SK-N-SH (cell line): ENCODE measurements around the gene SMYD1. TPM values are rescaled to one million over a fixed set of nuclear protein-coding genes. Genes with fewer than 3 reads are reported as not detected.

Experiments
- CTCF ChIA-PET: fragments of 300-600, 350-600 bp; formaldehyde crosslinking; extraction: SDS; loops from one replicate; lab custom pipeline; 2021; lab: Yijun Ruan, JAX
- POLR2A ChIA-PET: fragments of 350-600 bp; sonication (Branson Sonifier 250); formaldehyde crosslinking; extraction: SDS; loops from one replicate; lab custom pipeline; 2020; ENCODE audit warnings: antibody characterized with exemption, inconsistent platforms; lab: Yijun Ruan, JAX
- DNase-seq: peaks from one replicate; pipeline ENCODE4 v3.0.0; 2012
- H2AFZ ChIP-seq: fragments of 200-600 bp; sonication (generic); 2 replicates; pipeline ENCODE4 v1.8.1; 2016; ENCODE audit warnings: antibody characterized with exemption, mild to moderate bottlenecking, low read depth
- H3F3A ChIP-seq: fragments of 200-600 bp; sonication (generic); replicated peaks from 2 replicates; pipeline ENCODE3; 2016; ENCODE audit warnings: antibody characterized with exemption, mild to moderate bottlenecking; ENCODE audit not compliant: insufficient read depth
- H3K27ac ChIP-seq, 2 experiments: fragments of 200-500 bp in 1 of 2; fragments of 200-600 bp in 1 of 2; sonication (Bioruptor generic) in 1 of 2; sonication (generic), shearing (Covaris generic) in 1 of 2; 2 replicates each; pipeline versions ENCODE4 v1.5.1 to v1.6.1; 2014 to 2016; ENCODE audit warnings: low read depth in 2 of 2, inconsistent platforms in 1 of 2, low read length in 1 of 2, mild to moderate bottlenecking in 1 of 2, mixed read lengths in 1 of 2
- H3K27me3 ChIP-seq: fragments of 200-600 bp; sonication (generic), shearing (Covaris generic); 2 replicates; pipeline ENCODE4 v1.6.1; 2016; ENCODE audit warnings: mixed run types; ENCODE audit not compliant: insufficient read depth
- H3K36me3 ChIP-seq, 2 experiments: fragments of 200-500 bp in 1 of 2; fragments of 200-600 bp in 1 of 2; sonication (Bioruptor generic) in 1 of 2; sonication (generic) in 1 of 2; replicated peaks in 1 of 2; 2 replicates each; pipeline versions ENCODE3 to v1.5.1; 2014 to 2016; ENCODE audit warnings: low read length in 1 of 2, mild to moderate bottlenecking in 1 of 2; ENCODE audit not compliant: insufficient read depth in 2 of 2, control insufficient read depth in 1 of 2
- H3K4me1 ChIP-seq, 2 experiments: fragments of 200-500 bp in 1 of 2; fragments of 200-600 bp in 1 of 2; sonication (Bioruptor generic) in 1 of 2; sonication (generic), shearing (Covaris generic) in 1 of 2; 2 replicates each; pipeline versions ENCODE4 v1.5.1 to v1.6.1; 2014 to 2016; ENCODE audit warnings: low read depth in 1 of 2, low read length in 1 of 2, mixed run types in 1 of 2; ENCODE audit not compliant: insufficient read depth in 2 of 2, control insufficient read depth in 1 of 2
- H3K4me2 ChIP-seq: fragments of 200-600 bp; sonication (generic), shearing (Covaris generic); 2 replicates; pipeline ENCODE4 v1.6.1; 2017; ENCODE audit warnings: mixed run types
- H3K4me3 ChIP-seq, 2 experiments: fragments of 200-500 bp in 1 of 2; fragments of 200-600 bp in 1 of 2; sonication (Bioruptor generic) in 1 of 2; sonication (generic), shearing (Covaris generic) in 1 of 2; 2 replicates each; pipeline versions ENCODE4 v1.5.1 to v1.8.1; 2014 to 2016; ENCODE audit warnings: low read depth in 2 of 2, inconsistent platforms in 1 of 2, low read length in 1 of 2, mild to moderate bottlenecking in 1 of 2, mixed read lengths in 1 of 2, moderate library complexity in 1 of 2
- H3K79me2 ChIP-seq: fragments of 200-600 bp; sonication (generic); 2 replicates; pipeline ENCODE4 v1.8.1; 2017; ENCODE audit warnings: mild to moderate bottlenecking; ENCODE audit not compliant: insufficient read depth
- H3K9ac ChIP-seq: fragments of 200-600 bp; sonication (generic); 2 replicates; pipeline ENCODE4 v1.6.1; 2017; ENCODE audit warnings: mixed run types
- H3K9me2 ChIP-seq: fragments of 200-600 bp; sonication (generic); 2 replicates; pipeline ENCODE4 v1.6.1; 2017; ENCODE audit warnings: mixed run types
- H3K9me3 ChIP-seq: fragments of 200-600 bp; sonication (generic); 2 replicates; pipeline ENCODE4 v1.6.1; 2017; ENCODE audit warnings: mixed run types, mild to moderate bottlenecking, moderate library complexity
- H4K20me1 ChIP-seq: fragments of 200-600 bp; sonication (generic); 2 replicates; pipeline ENCODE4 v1.6.1; 2017; ENCODE audit warnings: mild to moderate bottlenecking, mixed run types; ENCODE audit not compliant: insufficient read depth
- CTCF ChIP-seq: fragments of 200-600 bp; sonication (generic); IDR thresholded peaks from 2 replicates; pipeline ENCODE4 v1.6.1; 2017; ENCODE audit warnings: antibody characterized with exemption, mild to moderate bottlenecking, moderate library complexity
- ELF1 ChIP-seq: IDR thresholded peaks from 2 replicates; pipeline ENCODE4 v1.4.0; 2012
- EP300 ChIP-seq, 2 experiments: IDR thresholded peaks; 2 replicates each; pipeline versions ENCODE4 v1.4.0 to v1.6.1; 2012; ENCODE audit warnings: borderline replicate concordance in 1 of 2, low read depth in 1 of 2, low read length in 1 of 2
- EZH2phosphoT487 ChIP-seq: fragments of 200-600 bp; sonication (generic); IDR thresholded peaks from 2 replicates; pipeline ENCODE4 v1.6.1; 2017; ENCODE audit warnings: low read depth, mixed run types, mild to moderate bottlenecking, antibody characterized with exemption, moderate library complexity, borderline replicate concordance
- FOSL2 ChIP-seq: IDR thresholded peaks from 2 replicates; pipeline ENCODE4 v1.4.0; 2012; ENCODE audit warnings: low read depth, mild to moderate bottlenecking, moderate library complexity, borderline replicate concordance
- FOXJ3 ChIP-seq: sonication (generic); formaldehyde crosslinking; IDR thresholded peaks from 2 replicates; pipeline ENCODE4 v1.5.1; 2020; ENCODE audit warnings: mild to moderate bottlenecking, missing genetic modification reagents
- GABPA ChIP-seq: IDR thresholded peaks from 2 replicates; pipeline ENCODE4 v1.4.0; 2012; ENCODE audit warnings: low read depth, mild to moderate bottlenecking
- GATA2 ChIP-seq: sonication (generic); formaldehyde crosslinking; IDR thresholded peaks from 2 replicates; pipeline ENCODE4 v1.5.0; 2020; ENCODE audit warnings: mild to moderate bottlenecking, missing genetic modification reagents
- MAX ChIP-seq: IDR thresholded peaks from 2 replicates; pipeline ENCODE4 v1.4.0; 2012; ENCODE audit warnings: low read depth
- MEF2A ChIP-seq: IDR thresholded peaks from 2 replicates; pipeline ENCODE4 v1.4.0; 2012; ENCODE audit warnings: low read depth, borderline replicate concordance
- MXI1 ChIP-seq: IDR thresholded peaks from 2 replicates; pipeline ENCODE4 v1.6.1; 2012; ENCODE audit warnings: mild to moderate bottlenecking, low read depth, low read length, improper control_type of control experiment
- RAD21 ChIP-seq: IDR thresholded peaks from 2 replicates; pipeline ENCODE4 v1.6.1; 2012; ENCODE audit warnings: mild to moderate bottlenecking, low read length
- RCOR1 ChIP-seq: fragments of 150-350 bp; IDR thresholded peaks from 2 replicates; pipeline ENCODE4 v1.6.1; 2017; ENCODE audit warnings: antibody characterized with exemption, low read length
- REST ChIP-seq: IDR thresholded peaks from 2 replicates; pipeline ENCODE4 v1.6.1; 2012; ENCODE audit warnings: mild to moderate bottlenecking, low read depth, low read length, moderate library complexity
- SMC3 ChIP-seq: IDR thresholded peaks from 2 replicates; pipeline ENCODE4 v1.6.1; 2012; ENCODE audit warnings: low read depth, low read length, improper control_type of control experiment
- TAF1 ChIP-seq: IDR thresholded peaks from 2 replicates; pipeline ENCODE4 v1.6.1; 2012; ENCODE audit warnings: low read depth, mild to moderate bottlenecking, low read length, moderate library complexity, borderline replicate concordance
- TCF12 ChIP-seq: IDR thresholded peaks from 2 replicates; pipeline ENCODE4 v1.4.0; 2012
- USF1 ChIP-seq: IDR thresholded peaks from 2 replicates; pipeline ENCODE4 v1.4.0; 2012; ENCODE audit warnings: low read depth, borderline replicate concordance
- USF2 ChIP-seq: fragments of 150-350 bp; IDR thresholded peaks from 2 replicates; pipeline ENCODE4 v1.6.1; 2017; ENCODE audit warnings: antibody characterized with exemption, low read length, low read depth, borderline replicate concordance
- YY1 ChIP-seq: IDR thresholded peaks from 2 replicates; pipeline ENCODE4 v1.4.0; 2012; ENCODE audit warnings: low read depth, mild to moderate bottlenecking
- WGBS: methylation state at CpG from one replicate; pipeline ENCODE4 v1.1.6; 2017; ENCODE audit warnings: low lambda C conversion rate; 5-methylcytosine and 5-hydroxymethylcytosine counted together
- polyA plus RNA-seq, 3 experiments: library from polyadenylated mRNA; depleted of rRNA; stranded (reverse); fragments of >200 nt; gene quantifications; 2 replicates each; pipeline ENCODE4 v1.2.3, GENCODE V29; 2012

The SMYD1 gene
- polyA plus RNA-seq, 1 of the 3 experiments (the other 2 are of a cell fraction), result not detected

GRCh38 chr2:88032070-88032702 lies 35.4 kb upstream of the SMYD1 start:
- WGBS, result 94% methylated on average over 7 of the region's 7 CpGs
- Histone ChIP-seq H3K27me3 (no peaks in the 10 kb centered on the region), H3K9me3 (no peaks in the 10 kb centered on the region), H3K4me2 (no peak overlapping the region), H3K9me2 (no peaks in the 10 kb centered on the region), H3K79me2 (peaks cover 33% of the 10 kb centered on the region), H3K36me3 (peaks cover 66 to 86% of the 10 kb centered on the region in 2 experiments), H2AFZ (no peak overlapping the region), H3F3A (peaks cover 11% of the 10 kb centered on the region), H3K9ac (no peak overlapping the region), H3K27ac (no peak overlapping the region), H3K4me1 (no peaks in the 10 kb centered on the region), H4K20me1 (no peaks in the 10 kb centered on the region; the same call in 1 of the 2 replicates), H3K4me3 (no peak overlapping the region)
- ChIA-PET POLR2A (no interaction called here), CTCF (interaction anchor here (0.9 to 1.9 kb wide), 2 partner anchors 28 to 31 kb away, joined by 3 to 4 read pairs; no protein-coding TSS in a partner anchor)
- no peak for DNase-seq
- TF ChIP-seq RCOR1 (no peak), CTCF (no peak), TAF1 (no peak), GATA2 (CRISPR knock-in tag) (no peak), MXI1 (no peak), MEF2A (no peak), ELF1 (no peak), USF2 (no peak), FOSL2 (no peak), EZH2phosphoT487 (no peak), YY1 (no peak), RAD21 (no peak), GABPA (no peak), EP300 (IDR thresholded peaks at IDR 0.05; ENCODE audit: borderline replicate concordance in 1 of 2, low read depth in 1 of 2, low read length in 1 of 2) (no peak), USF1 (no peak), TCF12 (no peak), SMC3 (no peak), FOXJ3 (CRISPR knock-in tag) (no peak), MAX (no peak), REST (no peak)
